Middle frontal gyrus (tissue), 1 donor: ENCODE data around the gene PGLYRP3.
"Not testable (repeated sequence)": the region's sequence is repeated elsewhere in the genome, so short reads cannot be mapped to it uniquely, and the experiment has no call there.

ENCODE experiments used
- DNase-seq: peaks from one replicate; pipeline ENCODE4 v3.0.0-alpha.2; 2015; ENCODE audit warnings: low spot score; ENCODE audit errors: extremely low spot score

Gene PGLYRP3

DNA sequence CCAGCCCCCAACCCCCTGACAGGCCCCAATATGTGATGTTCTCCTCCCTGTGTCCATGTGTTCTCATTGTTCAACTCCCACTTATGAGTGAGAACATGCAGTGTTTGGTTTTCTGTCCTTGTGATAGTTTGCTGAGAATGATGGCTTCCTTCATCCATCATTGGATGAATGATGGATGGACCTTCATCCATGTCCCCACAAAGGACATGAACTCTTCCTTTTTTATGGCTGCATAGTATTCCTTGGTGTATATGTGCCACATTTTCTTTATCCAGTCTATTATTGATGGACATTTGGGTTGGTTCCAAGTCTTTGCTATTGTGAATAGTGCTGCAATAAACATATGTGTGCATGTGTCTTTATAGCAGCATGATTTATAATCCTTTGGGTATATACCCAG, 1.6 kb upstream of the PGLYRP3 start:
- DNase-seq = not testable (repeated sequence)

DNA sequence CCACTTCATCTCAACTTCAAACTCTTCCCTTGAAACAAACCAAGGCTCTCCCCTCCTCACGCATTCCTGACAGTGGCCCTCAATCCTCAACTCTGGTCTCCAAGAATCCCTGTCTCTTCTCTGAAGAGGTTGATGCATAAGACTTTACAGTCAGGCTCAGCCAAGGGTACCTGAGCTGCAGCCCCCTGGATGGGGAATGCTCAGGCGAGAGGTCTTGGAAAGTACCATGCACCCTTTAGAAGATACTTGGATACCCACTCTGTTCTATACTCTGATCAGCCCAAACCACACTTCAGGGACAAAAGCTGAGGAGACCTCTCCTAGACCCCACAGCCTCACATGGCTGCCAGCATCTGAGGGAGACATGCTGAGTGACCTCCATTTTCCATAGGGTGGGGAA, 536 bp upstream of the PGLYRP3 start:
- DNase-seq = no peak

DNA sequence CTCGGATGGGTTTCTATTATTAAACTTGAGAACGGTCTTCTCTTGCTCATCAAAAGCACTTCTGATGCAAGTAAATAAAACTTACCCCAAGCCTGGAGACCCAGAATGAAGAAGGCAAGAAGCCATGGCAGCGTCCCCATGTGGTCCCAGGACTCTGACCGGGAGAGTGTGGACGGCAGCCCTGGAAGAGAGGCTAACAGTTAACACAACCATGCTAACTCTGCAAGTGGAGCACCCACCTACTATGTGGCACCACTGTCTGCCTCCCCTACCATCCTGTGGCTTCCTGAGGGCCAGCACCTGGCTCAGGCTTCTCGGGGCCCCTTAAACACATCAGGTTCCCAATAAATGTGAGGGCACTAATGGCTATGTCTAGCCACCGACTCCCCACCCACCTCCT, 2.2 kb downstream of the PGLYRP3 start:
- no peak for DNase-seq

DNA sequence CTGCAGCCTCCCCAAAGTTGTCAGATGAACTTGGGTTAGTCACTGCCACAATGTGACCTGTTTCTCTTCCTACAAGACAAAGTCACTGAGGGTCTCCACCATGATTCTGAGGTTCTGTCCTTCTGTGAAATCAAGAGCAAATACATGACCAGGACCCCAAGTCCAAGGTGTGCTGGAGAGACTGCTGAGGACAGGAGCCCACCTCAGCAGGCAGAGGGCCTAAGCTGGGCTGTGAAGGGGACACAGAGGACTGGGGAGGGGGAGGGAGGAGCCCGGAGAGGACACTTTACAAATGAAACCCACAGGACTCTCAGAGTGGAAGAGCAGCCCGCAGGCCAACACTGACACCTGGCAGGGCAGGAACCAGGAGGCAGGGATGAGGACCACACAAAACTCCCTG, 3.3 kb downstream of the PGLYRP3 start:
- no peak for DNase-seq

DNA sequence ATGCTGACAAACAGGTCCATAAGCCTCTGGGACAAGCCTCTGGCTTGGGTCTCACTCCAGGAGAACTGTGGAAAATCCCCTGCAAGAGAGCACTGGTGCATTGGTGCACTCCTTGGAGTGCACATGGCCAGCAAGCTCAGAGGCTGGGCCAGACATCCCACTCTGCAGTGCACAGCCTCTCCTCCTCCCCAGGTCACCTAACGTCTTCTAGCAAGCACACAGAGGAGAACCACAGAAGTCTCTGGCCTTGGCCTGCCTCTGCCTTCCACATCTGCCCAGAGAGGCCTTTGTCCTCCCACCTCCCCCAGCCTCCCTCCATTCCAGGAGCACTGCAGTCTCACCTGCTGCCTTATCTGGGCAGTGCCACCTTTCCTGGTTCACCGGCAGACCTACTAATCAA, 4.2 kb downstream of the PGLYRP3 start:
- DNase-seq = no peak

DNA sequence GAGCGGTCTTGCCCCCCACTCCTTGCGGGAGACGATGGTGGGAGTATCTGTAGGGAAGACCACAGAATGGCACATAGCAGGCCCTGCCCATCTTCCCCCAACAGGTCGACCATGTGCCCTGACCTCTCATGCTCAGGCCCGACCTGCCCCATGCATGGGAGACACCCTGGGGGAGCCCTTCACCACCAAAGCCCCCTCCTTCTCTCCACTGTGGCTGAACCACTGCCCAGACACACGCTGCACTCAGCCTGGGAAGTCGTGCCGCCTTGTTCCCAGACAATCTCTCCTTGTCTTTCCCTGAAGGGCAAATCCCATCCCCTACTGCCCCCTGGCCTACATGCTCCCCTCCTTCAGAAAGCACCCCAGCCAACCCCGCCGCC, 5.5 kb downstream of the PGLYRP3 start:
- DNase-seq = no peak

DNA sequence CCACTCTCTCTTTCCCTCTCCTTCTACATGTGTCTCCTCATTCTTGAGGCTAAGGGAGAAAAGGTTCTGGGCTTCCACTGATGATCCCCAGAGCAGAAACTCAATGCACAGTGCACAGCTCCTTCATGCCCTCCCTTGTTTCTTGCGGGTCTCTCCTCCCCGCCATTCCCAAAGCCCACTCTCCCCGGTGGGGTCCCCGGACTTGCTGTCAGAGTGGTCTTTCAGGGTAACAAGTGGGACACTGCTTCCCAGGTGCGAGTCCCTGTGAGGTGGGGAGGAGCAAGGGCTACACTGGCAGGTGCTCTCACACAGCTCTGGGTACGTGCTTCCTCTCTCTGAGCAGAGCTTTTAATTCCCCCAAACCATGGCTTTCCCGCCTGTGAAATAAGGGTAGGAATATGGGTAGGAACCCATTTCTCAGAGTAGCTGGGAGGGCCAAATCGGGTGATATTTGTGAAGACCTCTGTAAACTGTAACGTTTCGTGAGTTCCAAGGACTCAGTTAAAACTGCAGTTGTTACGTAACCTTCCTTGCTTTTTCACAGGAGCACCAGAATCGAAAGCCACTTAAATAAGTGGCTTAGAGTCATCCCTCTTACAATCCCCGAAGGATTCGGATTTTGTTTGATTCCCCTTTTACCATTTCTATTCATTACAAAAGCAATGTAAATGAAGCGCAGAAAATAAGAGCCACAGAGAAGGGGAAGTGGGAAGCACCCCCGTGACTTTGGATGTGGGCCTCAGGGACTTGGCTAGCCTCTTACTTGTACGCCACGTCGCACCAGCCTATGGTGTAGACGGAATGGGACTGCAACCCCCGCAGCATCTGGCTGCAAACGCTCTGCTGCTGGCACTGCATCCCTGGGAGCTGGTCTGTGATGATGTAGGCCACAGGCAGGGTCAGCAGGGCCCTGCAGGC, 6.2 kb downstream of the PGLYRP3 start:
- DNase-seq = no peak

DNA sequence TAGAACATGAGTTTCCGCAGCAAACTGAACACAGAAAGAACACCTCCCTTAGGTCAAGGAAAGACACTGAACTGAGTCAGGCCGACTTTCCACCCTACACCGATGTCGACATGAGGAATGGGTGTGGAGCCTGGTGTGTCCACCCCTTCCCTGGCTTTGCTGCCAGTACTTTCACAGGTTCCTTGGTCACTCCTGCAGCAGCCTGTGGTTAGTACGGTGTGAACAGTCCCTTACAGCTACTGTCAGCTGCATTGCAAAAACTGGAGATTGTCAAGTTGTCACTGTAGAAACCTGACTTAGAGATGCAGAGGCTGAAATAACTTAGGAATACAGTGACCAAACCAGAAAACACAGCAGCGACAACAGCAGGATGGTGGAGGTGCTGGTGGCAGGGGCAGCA, 7.1 kb downstream of the PGLYRP3 start:
- no peak for DNase-seq

DNA sequence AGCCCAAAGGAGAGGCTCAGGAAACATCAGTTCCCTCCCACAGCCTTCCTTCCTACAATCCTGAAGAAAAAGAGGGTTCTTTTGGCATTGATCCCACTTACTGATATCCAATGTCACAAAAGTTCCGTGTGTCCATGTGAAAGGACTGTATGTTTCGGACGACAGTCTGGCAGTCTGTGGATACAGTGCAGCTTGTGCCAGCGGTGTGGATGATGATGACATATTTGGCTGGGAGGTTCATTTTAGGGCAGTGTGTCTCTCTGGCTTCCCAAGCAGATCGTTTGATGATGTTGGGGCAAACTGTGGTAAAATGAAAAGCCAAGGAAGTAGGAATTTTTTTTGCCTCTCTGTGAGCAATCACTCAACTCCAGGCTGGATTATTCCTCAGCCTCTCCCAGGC, 10.4 kb downstream of the PGLYRP3 start:
- DNase-seq = no peak

DNA sequence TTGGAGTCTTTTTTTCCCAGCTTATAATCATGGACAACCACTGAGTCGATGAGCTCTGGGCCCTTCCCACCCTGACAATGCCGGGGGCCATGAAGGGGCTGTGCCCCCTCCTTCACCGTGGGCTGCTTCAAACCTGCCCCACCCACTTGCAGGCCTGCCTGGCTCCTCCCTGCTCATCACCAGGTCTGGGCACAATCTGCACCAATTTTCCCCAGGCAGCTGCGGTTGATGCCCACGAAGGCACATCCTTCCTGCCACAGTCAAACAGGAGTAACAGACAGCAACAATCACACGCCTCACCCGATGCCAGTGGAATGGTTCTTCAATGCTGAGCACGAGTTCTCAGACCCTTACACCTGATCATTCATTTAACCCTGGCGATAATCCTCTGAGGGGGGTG, 18.9 kb downstream of the PGLYRP3 start:
- no peak for DNase-seq

DNA sequence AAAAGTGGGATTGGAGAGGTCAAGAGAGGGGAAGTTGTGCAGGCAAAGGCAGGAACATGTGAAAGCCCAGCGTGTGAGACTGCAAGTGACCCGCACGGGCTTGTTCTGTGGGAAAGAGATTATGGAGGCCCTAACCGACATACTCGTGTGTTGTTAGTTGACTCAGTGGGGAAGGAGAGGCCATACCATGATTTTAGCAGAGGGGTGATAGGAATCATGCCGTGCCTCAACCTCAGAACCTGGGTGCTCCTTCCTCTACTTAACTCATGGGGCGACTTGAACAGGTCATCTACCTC, 19.3 kb downstream of the PGLYRP3 start:
- DNase-seq = no peak

DNA sequence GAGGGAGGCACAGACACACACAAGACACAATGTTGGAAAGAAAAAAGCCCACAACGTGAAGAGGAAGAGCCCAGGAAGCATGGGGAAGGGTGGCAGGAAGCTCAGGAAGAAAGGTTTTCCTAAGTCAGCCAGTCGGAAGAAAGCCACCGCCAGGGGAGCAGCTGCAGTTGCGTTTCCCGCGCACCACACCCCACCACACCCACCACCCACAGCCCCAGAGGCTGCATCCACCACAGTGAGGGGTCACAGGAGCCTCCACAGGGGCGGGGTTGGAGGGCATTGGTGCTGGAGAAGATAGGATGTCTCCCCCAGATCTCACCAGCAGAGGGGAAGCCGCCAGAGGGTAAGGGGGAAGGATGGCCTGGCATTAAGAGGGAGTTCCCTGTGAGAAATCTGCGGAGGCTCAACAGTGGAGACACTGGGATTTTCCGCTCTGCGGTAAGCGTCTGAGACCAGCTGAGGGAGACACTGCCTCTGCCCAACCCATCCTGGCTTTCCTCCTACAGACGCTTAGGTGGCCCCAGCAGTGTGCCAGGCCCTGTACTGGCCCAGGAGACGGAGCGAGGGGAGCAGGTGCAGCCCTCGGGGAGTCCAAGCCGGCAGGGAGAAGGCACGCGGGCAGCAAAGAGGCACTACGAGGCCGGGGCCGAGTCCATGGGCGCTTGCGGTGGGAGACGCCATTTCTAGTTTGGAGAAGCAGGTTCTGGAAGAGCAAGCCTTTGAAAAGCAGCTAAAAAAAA, 19.8 kb downstream of the PGLYRP3 start:
- DNase-seq = no peak

DNA sequence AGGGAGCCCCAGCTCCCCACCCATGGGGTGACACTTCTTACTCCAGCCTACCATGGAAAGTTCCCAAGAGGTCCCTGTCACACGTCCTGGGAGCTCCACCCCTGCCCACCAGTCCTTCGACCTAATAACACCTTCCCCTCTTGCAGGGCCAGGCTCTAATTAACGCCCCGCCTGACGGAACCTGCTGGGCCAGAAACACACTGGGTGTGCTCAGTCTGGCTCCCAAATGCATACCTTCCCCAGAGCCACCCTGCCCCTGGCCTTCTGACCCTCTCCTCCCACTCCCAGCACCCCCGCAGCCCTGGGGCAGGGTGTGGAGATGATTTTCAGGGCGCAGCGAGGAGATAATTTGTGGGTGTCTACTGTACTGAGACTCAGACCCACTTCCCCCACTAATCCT, 20.6 kb downstream of the PGLYRP3 start:
- DNase-seq = no peak

DNA sequence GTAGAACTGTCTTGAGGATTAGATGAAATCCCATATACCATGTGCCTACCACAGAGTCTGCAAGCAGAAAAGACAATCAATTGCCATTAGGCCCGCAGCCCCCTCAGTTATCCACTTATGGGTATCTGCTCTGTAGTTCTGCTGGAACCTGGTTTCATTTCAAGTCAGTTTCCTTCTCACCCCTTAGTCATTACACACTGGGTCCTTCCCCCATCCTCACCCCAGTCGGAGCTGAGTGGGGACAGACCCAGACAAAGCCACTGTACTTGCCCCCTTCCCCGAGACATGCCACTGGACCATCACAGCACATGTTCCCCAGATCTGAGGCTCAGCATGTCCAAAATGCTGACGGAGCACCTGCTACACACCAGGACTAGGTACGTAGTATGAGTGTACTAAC, 21.2 kb downstream of the PGLYRP3 start:
- DNase-seq = no peak

DNA sequence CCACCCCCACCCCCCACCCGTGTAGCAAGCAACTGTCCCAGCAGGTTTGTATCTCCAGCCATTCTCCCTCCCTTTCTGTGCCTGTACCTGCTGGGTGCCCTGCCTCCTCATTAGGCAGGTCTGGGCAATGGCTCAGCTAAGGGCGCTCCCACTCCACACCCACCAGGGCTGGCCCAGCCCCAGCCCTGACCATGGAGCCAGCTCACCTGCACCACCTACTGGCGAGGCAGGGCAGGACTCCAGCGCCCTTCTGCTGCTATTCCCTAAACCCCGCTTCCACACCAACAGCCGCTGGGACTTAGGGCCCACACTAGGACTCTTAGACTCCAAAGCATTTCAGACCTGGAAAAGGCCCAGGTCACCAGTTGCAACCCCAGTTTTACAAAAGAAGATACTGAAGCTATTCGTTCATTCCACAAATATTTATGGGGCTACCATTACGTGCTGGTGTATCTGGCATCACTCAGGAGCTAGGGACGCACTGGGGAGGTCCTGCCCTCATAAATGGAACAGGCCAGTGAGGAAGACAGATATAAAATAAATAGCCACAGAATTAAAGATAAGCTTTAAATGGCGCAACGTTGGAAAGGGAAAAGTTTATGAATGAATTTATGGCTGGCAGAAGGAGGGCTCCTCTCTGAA, 24.0 kb downstream of the PGLYRP3 start:
- DNase-seq = no peak

DNA sequence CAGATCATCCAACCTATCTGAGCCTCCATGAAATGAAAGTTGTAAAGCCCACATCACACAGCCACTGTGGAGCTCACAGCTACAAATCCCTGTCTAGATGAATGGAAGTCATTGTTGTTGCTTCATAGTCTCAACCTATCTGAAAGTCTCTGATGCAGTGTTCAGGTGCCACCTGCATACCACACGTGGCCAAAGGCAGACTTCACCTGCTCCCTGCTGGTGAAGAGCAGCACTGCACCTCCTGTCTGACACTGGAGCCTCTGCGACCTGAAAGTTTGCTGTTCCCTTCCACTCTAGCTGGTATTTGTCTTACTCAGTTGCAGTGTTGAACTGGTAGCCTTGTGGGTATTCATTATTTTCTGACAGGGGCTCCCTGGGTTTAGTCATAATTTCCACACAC, 34.9 kb downstream of the PGLYRP3 start:
- no peak for DNase-seq

DNA sequence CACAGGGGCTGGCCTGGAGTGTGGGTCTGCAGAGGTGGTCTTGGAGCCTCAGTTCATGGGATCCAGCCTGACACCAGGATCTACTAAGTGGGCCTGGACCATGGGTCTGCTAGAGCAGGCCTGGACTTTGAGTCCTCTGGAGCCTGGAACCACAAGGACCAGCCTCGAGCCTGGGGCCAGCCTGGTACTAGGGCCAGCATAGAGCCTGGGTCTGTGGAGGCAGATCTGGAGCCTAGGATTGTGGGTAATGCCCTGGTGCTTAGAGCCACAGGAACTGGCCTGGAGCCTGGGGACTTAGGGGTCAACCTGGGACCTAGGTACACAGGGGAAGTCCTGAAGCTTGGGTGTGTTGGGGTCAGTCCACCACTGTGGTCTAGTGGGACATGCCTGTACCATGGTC, 40.6 kb downstream of the PGLYRP3 start:
- no peak for DNase-seq

DNA sequence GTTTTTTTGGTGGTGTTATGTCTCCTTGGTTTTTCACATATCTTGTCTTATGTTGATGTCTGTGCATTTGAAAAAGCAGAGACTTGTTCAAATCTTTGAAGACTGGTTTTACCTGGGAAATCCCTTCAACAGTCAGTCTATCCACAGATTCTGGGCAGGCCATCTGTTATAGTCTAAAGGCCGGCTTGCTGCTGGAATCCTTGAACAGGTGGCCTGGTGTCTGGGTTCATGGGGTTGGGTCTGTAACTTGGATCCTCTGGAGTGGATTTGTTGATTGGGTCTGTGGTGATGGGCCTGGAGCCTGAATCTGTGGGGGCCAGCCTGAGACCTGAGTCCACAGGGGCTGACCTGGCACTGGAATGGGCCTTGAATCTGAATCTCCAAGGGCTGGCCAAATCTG, 41.0 kb downstream of the PGLYRP3 start:
- no peak for DNase-seq

DNA sequence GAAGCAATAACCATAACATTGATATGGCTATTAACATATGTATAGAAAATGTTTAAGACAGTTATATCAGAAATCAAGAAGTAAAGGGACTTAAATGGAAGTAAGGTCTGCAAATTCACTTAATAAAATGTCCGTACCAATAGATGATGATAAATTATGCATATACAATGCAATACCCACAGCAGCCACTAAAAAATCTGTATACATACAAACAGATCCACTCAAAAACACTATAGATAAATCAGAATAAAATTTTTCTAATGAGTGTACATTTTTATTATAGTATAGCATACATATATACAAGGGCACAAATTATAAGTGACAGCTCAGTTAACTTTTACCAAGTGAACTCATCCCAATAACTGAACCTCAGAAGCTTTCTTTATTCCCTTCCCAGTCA, 47.3 kb downstream of the PGLYRP3 start:
- no peak for DNase-seq

DNA sequence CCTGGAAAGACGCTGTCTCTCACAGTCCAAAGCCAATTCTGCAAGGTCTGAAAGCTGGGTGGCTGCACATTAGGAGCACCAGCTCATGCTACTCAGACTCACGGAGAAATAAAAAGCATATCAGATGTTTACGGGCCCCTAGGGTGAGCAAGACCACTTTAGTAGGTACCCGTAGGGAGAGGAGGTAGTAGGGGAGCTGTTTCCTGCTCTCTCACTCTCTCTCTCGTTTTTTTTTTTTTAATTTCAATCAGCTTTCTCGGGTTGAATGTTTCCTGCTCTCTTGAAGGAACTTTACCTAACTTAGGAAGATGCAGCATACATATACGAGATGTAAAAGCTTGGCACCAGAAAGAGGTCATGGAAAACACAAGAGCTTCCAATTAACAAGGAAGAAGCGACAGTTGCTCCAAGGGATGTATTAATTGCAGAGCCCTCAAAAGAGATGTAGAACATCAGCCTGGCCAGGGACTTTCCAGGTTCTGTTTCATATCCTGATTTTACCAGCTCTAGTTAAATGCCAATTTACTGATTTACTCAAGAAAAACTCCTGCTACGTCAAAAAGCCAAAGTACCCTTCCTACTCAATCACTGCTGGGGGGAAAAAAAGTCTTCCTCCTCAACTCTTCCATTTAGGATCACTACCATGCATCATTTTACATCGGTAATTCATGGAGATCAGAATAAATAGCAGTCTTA, 50.1 kb downstream of the PGLYRP3 start:
- no peak for DNase-seq

DNA sequence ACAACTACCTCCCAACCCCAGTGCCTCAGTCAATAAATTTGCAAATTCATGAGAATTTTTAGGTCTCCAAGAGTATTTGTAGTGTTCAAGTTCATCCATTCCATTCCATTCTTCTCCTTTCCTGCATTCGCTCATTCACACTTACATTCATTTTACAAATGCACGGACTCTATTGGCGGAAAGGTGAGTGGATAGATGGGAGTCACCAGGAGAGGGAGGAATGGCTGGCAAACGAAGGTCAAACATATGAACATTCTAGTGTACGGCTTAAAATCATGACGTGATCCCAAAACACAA, 50.7 kb downstream of the PGLYRP3 start:
- no peak for DNase-seq
